Hepatocyte (in vitro differentiated cells): ENCODE results near the gene TGFB3. TPM values are rescaled to one million over a fixed set of nuclear protein-coding genes. Genes with fewer than 3 reads are reported as not detected.

Experiments used
- DNase-seq: peaks from one replicate; pipeline ENCODE4 v3.0.0-alpha.2; 2016; ENCODE audit warnings: low spot score
- H2AFZ ChIP-seq: fragments of 200-600 bp; sonication (generic); 2 replicates; pipeline ENCODE4 v1.6.0; 2016; ENCODE audit warnings: antibody characterized with exemption, mild to moderate bottlenecking
- H3K27ac ChIP-seq: fragments of 200-600 bp; sonication (generic); 2 replicates; pipeline ENCODE4 v1.5.1; 2016; ENCODE audit warnings: mild to moderate bottlenecking
- H3K27me3 ChIP-seq: fragments of 200-600 bp; sonication (generic); 2 replicates; pipeline ENCODE4 v1.6.1; 2016
- H3K36me3 ChIP-seq: fragments of 200-600 bp; sonication (generic); replicated peaks from 2 replicates; pipeline ENCODE4 v1.5.1; 2016; ENCODE audit warnings: low read depth; ENCODE audit not compliant: insufficient read depth
- H3K4me1 ChIP-seq: fragments of 200-600 bp; sonication (generic); 2 replicates; pipeline ENCODE4 v1.5.1; 2016; ENCODE audit warnings: mild to moderate bottlenecking, moderate library complexity; ENCODE audit not compliant: insufficient read depth
- H3K4me2 ChIP-seq: fragments of 200-600 bp; sonication (generic); 2 replicates; pipeline ENCODE4 v1.6.0; 2016
- H3K4me3 ChIP-seq: fragments of 200-600 bp; sonication (generic); 2 replicates; pipeline ENCODE4 v1.5.1; 2016; ENCODE audit warnings: mild to moderate bottlenecking
- H3K79me2 ChIP-seq: fragments of 200-600 bp; sonication (generic); 2 replicates; pipeline ENCODE4 v1.6.0; 2017; ENCODE audit warnings: mild to moderate bottlenecking
- H3K9me2 ChIP-seq: fragments of 200-600 bp; sonication (generic); replicated peaks from 2 replicates; pipeline ENCODE4 v1.6.0; 2017; ENCODE audit warnings: mild to moderate bottlenecking; ENCODE audit not compliant: insufficient read depth
- H3K9me3 ChIP-seq: fragments of 200-600 bp; sonication (generic); 2 replicates; pipeline ENCODE4 v1.5.1; 2016; ENCODE audit warnings: low read depth, mild to moderate bottlenecking
- H4K20me1 ChIP-seq: fragments of 200-600 bp; sonication (generic); 2 replicates; pipeline ENCODE4 v1.6.0; 2016; ENCODE audit warnings: mild to moderate bottlenecking; ENCODE audit not compliant: insufficient read depth, poor library complexity, severe bottlenecking
- CTCF ChIP-seq: fragments of 200-600 bp; sonication (generic); IDR thresholded peaks from 2 replicates; pipeline ENCODE4 v1.5.1; 2016; ENCODE audit warnings: antibody characterized with exemption, mild to moderate bottlenecking; ENCODE audit not compliant: poor library complexity
- EZH2 ChIP-seq: fragments of 200-600 bp; sonication (generic); IDR thresholded peaks from 2 replicates; pipeline ENCODE4 v1.6.1; 2016; ENCODE audit warnings: antibody characterized with exemption, mild to moderate bottlenecking, borderline replicate concordance
- EZH2phosphoT487 ChIP-seq: fragments of 200-600 bp; sonication (generic); IDR thresholded peaks from one replicate; pipeline ENCODE4 v1.6.1; 2018; ENCODE audit warnings: antibody characterized with exemption, mild to moderate bottlenecking, low read depth, moderate library complexity; ENCODE audit not compliant: unreplicated experiment, severe bottlenecking
- WGBS: methylation state at CpG from one replicate; pipeline ENCODE4 v1.1.6; 2016; ENCODE audit warnings: low lambda C conversion rate; ENCODE audit errors: missing lambda C conversion rate; 5-methylcytosine and 5-hydroxymethylcytosine counted together
- polyA plus RNA-seq: library from polyadenylated mRNA; unstranded; fragments of >200 nt; fragmentation: Nextera tagmentation; extraction: Ambion mirVana; gene quantifications from 2 replicates; pipeline ENCODE4 v1.2.1, GENCODE V29; 2016
- total RNA-seq: library from RNA; depleted of rRNA; stranded (reverse); fragments of >200 nt; gene quantifications from 2 replicates; pipeline ENCODE4 v1.2.3, GENCODE V29; 2014

Gene TGFB3
- total and polyA plus RNA-seq, 2 experiments from 2014 or later = 23.1 to 26.2 TPM

GRCh38 chr14:76022991-76023390 is 41.2 kb upstream of the TGFB3 start:
- Histone ChIP-seq H3K36me3 (peaks cover 9% of the 10 kb centered on the region), H3K4me1 (no peaks in the 10 kb centered on the region), H3K9me3 (peaks cover 6% of the 10 kb centered on the region), H2AFZ (no peak overlapping the region), H3K27me3 (no peaks in the 10 kb centered on the region), H3K4me2 (no peak overlapping the region), H3K79me2 (no peaks in the 10 kb centered on the region), H3K4me3 (no peak overlapping the region), H3K9me2 (no peaks in the 10 kb centered on the region), H3K27ac (no peak overlapping the region), H4K20me1 (no peaks in the 10 kb centered on the region)
- WGBS = 97% methylated on average over 2 of the region's 2 CpGs
- no peak for DNase-seq
- TF ChIP-seq EZH2 (no peak), CTCF (no peak), EZH2phosphoT487 (no peak)

GRCh38 chr14:76019676-76020075 is 37.9 kb upstream of the TGFB3 start:
- no peak overlapping the region for H2AFZ ChIP-seq
- no peak overlapping the region for H3K4me3 ChIP-seq
- peaks cover 6% of the 10 kb centered on the region for H3K9me3 ChIP-seq
- H3K27me3 ChIP-seq = no peaks in the 10 kb centered on the region
- H3K9me2 ChIP-seq = no peaks in the 10 kb centered on the region
- peaks cover 7% of the 10 kb centered on the region for H3K79me2 ChIP-seq
- WGBS = 96% methylated on average over 2 of the region's 2 CpGs
- peaks cover 9% of the 10 kb centered on the region for H3K36me3 ChIP-seq
- H3K27ac ChIP-seq = no peak overlapping the region
- no peak for TF ChIP-seq CTCF
- TF ChIP-seq EZH2phosphoT487 = no peak
- no peak for TF ChIP-seq EZH2
- DNase-seq = no peak
- H3K4me2 ChIP-seq = no peak overlapping the region
- no peaks in the 10 kb centered on the region for H3K4me1 ChIP-seq
- no peaks in the 10 kb centered on the region for H4K20me1 ChIP-seq

GRCh38 chr14:76015668-76016067 is 33.9 kb upstream of the TGFB3 start:
- no peak for TF ChIP-seq CTCF
- no peak for TF ChIP-seq EZH2
- Histone ChIP-seq H3K9me3 (peaks cover 6% of the 10 kb centered on the region), H3K79me2 (peaks cover 7% of the 10 kb centered on the region), H3K4me3 (no peak overlapping the region), H3K36me3 (peaks cover 9% of the 10 kb centered on the region), H3K9me2 (no peaks in the 10 kb centered on the region), H2AFZ (no peak overlapping the region), H4K20me1 (no peaks in the 10 kb centered on the region), H3K4me1 (no peaks in the 10 kb centered on the region), H3K27me3 (no peaks in the 10 kb centered on the region), H3K27ac (no peak overlapping the region), H3K4me2 (no peak overlapping the region)
- no peak for DNase-seq
- WGBS = 88% methylated on average over 1 of the region's 1 CpG

- 100% methylated on average over 1 of the region's 1 CpG for WGBS
- peaks cover 6% of the 10 kb centered on the region for H3K9me3 ChIP-seq
- H2AFZ ChIP-seq = no peak overlapping the region
- H3K4me3 ChIP-seq = no peak overlapping the region
- no peaks in the 10 kb centered on the region for H3K27me3 ChIP-seq
- no peak overlapping the region for H3K4me2 ChIP-seq
- peaks cover 9% of the 10 kb centered on the region for H3K36me3 ChIP-seq
- peaks cover 7% of the 10 kb centered on the region for H3K79me2 ChIP-seq
- no peaks in the 10 kb centered on the region for H4K20me1 ChIP-seq
- TF ChIP-seq EZH2phosphoT487 = no peak
- no peak for TF ChIP-seq EZH2
- no peak for TF ChIP-seq CTCF
- H3K27ac ChIP-seq = no peak overlapping the region
- no peaks in the 10 kb centered on the region for H3K4me1 ChIP-seq
- H3K9me2 ChIP-seq = no peaks in the 10 kb centered on the region
- DNase-seq = no peak
Observed at GRCh38 chr14:76015191-76015590, 33.4 kb upstream of the TGFB3 start.
